GM23248 (cell line): ENCODE data around the gene CFB.

Source experiments
- EZH2 ChIP-seq: fragments of 200-600 bp; sonication (generic); IDR thresholded peaks from 2 replicates; pipeline ENCODE4 v1.6.1; 2018; ENCODE audit warnings: antibody characterized with exemption, mild to moderate bottlenecking; ENCODE audit not compliant: insufficient read depth, poor library complexity, severe bottlenecking
- EZH2phosphoT487 ChIP-seq: fragments of 200-600 bp; sonication (generic); IDR thresholded peaks from 2 replicates; pipeline ENCODE4 v1.6.1; 2018; ENCODE audit warnings: antibody characterized with exemption, moderate library complexity, mild to moderate bottlenecking, low read depth; ENCODE audit not compliant: insufficient read depth

- no peak for TF ChIP-seq EZH2
- TF ChIP-seq EZH2phosphoT487: no peak
Measured at GRCh38 chr6:31911826-31912585, 33.9 kb upstream of the CFB start.
